Pancreas (tissue), 10 donors: Measurements from ENCODE around the gene MPP3. TPM values are rescaled to one million over a fixed set of nuclear protein-coding genes. Genes with fewer than 3 reads are reported as not detected.

Source experiments
- ATAC-seq, 4 donors: fragments of 200-7000 bp; cut with Tn5 transposase; one replicate each; pipeline versions ENCODE4 v1.8.0 to v1.9.1; 2020; ENCODE audit warnings: mild to moderate bottlenecking in 4 of 4, moderate library complexity in 4 of 4
- DNase-seq, 6 donors: peaks; one replicate each; pipeline ENCODE4 v3.0.0-alpha.2; 2020
- FAIRE-seq: peaks from 2 replicates; lab custom pipeline; 2012; peaks lifted over from hg19 to GRCh38; lab: Jason Lieb, UNC
- H3K27ac ChIP-seq, 4 donors: fragments of 200-600 bp; sonication (generic); 1 replicate in 3 of 4; 2 replicates in 1 of 4; pipeline versions ENCODE4 v1.5.0 to v1.8.0; 2020
- H3K27me3 ChIP-seq, 4 donors: fragments of 200-600 bp; one replicate each; pipeline ENCODE4 v1.8.0; 2021
- H3K36me3 ChIP-seq, 3 donors: fragments of 200-600 bp; sonication (generic) in 1 of 3; one replicate each; pipeline versions ENCODE4 v1.5.0 to v1.8.0; 2020 to 2021
- H3K4me1 ChIP-seq, 3 donors: fragments of 200-600 bp; one replicate each; pipeline ENCODE4 v1.8.0; 2021
- H3K4me3 ChIP-seq, 4 donors: fragments of 200-600 bp; sonication (generic) in 2 of 4; one replicate each; pipeline versions ENCODE4 v1.5.0 to v1.8.0; 2020 to 2021
- H3K9me3 ChIP-seq, 4 donors: fragments of 200-600 bp; one replicate each; pipeline ENCODE4 v1.8.0; 2021
- CTCF ChIP-seq, 4 donors: fragments of 200-600 bp; sonication (generic) in 3 of 4; IDR thresholded peaks; one replicate each; pipeline versions ENCODE4 v1.5.0 to v1.8.0; 2021; ENCODE audit warnings: antibody characterized with exemption in 4 of 4
- WGBS, 2 donors: extraction: QIAGEN DNeasy Blood & Tissue Kit; methylation state at CpG; one replicate each; pipeline ENCODE4 v1.1.7; 2013; 5-methylcytosine and 5-hydroxymethylcytosine counted together
- intact Hi-C, 3 donors: fragments of 100-400 bp; cut with DNase I; formaldehyde crosslinking; loops; one replicate each; pipeline versions ENCODE4 v1.11.1 to v1.14.2; 2022
- polyA plus RNA-seq, 2 donors: library from polyadenylated mRNA; stranded (reverse); fragments of 200-250 nt; gene quantifications; one replicate each; pipeline ENCODE4 v1.2.3, GENCODE V29; 2013
- total RNA-seq, 6 donors: library from RNA; stranded (reverse); fragmentation: NEBNext Ultra II Directional in 4 of 6; extraction: Animal tissue kit (Norgen Biotek cat#: 25700) in 4 of 6; gene quantifications; one replicate each; pipeline versions ENCODE4 v1.2.1 to v1.2.4, GENCODE V29; 2021 to 2023
- donor health status: healthy with polysubstance abuse.
- donor health status: DM: no; HTN: no; CAD: no; lungs with moderate emphysema.
- donor health status: DM: no; HTN: no; CAD: no.
- donor health status: control.
- donor health status: control.
- donor health status: Bipolar disorder and iron deficiency.
- donor health status: DM: yes; HTN: yes; CAD: no.
- donor health status: DM: no; HTN: no; CAD: no.
- donor health status: DM: no; HTN: no; CAD: no.
- donor health status: DM: yes; HTN: yes; CAD: no.

MPP3 gene
- total and polyA plus RNA-seq, 8 donors, result 3.4 to 42.5 (median 6.1) TPM

GRCh38 chr17:43757171-43757660, 75.7 kb downstream of the MPP3 start:
- Histone ChIP-seq H3K36me3 (no peaks in the 10 kb centered on the region), H3K4me3 (no peak overlapping the region), H3K9me3 (no peaks in the 10 kb centered on the region), H3K27me3 (peaks cover 0 to 7% (median 0%) of the 10 kb centered on the region in 4 donors), H3K27ac (no peak overlapping the region), H3K4me1 (no peaks in the 10 kb centered on the region)
- ATAC-seq, result no peak
- DNase-seq, result no peak
- FAIRE-seq, result no peak
- WGBS, 2 donors, result 62 to 65% methylated on average over 8 of the region's 8 CpGs
- intact Hi-C loops, result loop anchor here in 2 of 3 donors (5.0 to 10.0 kb wide), 2 partner anchors 60 to 192 kb away; no protein-coding TSS in a partner anchor
- no peak for TF ChIP-seq CTCF (IDR thresholded peaks at IDR 0.05)

GRCh38 chr17:43756201-43756600, 76.7 kb downstream of the MPP3 start:
- Histone ChIP-seq H3K27ac (no peak overlapping the region), H3K4me3 (no peak overlapping the region), H3K27me3 (peaks cover 0 to 7% (median 0%) of the 10 kb centered on the region in 4 donors), H3K36me3 (no peaks in the 10 kb centered on the region), H3K9me3 (no peaks in the 10 kb centered on the region), H3K4me1 (no peaks in the 10 kb centered on the region)
- 70 to 81% methylated on average over 6 of the region's 6 CpGs for WGBS, 2 donors
- no peak for TF ChIP-seq CTCF (IDR thresholded peaks at IDR 0.05)
- ATAC-seq, result no peak
- DNase-seq, result no peak
- intact Hi-C loops, result loop anchor here in 2 of 3 donors (5.0 to 10.0 kb wide), 2 partner anchors 59 to 191 kb away; no protein-coding TSS in a partner anchor
- FAIRE-seq, result no peak

GRCh38 chr17:43755389-43755875, 77.5 kb downstream of the MPP3 start:
- Histone ChIP-seq H3K4me1 (no peaks in the 10 kb centered on the region), H3K9me3 (no peaks in the 10 kb centered on the region), H3K27me3 (peaks cover 0 to 7% (median 0%) of the 10 kb centered on the region in 4 donors), H3K4me3 (peak overlapping the region in 1 of 4 donors; percentile 7), H3K36me3 (no peaks in the 10 kb centered on the region), H3K27ac (no peak overlapping the region)
- DNase-seq, result peak in 2 of 6 donors; percentile 63 to 68
- 10 to 13% methylated on average over 51 to 60 of the region's 60 CpGs for WGBS, 2 donors
- no peak for FAIRE-seq
- ATAC-seq, result peak in 3 of 4 donors; percentile 10 to 72 (median 60)
- intact Hi-C loops, result loop anchor here in 2 of 3 donors (5.0 to 10.0 kb wide), 2 partner anchors 58 to 191 kb away; no protein-coding TSS in a partner anchor
- TF ChIP-seq CTCF (IDR thresholded peaks at IDR 0.05), result no peak

- WGBS, 2 donors, result 26 to 28% methylated on average over 21 of the region's 21 CpGs
- H3K4me1 ChIP-seq, result no peaks in the 10 kb centered on the region
- TF ChIP-seq CTCF (IDR thresholded peaks at IDR 0.05), result no peak
- no peaks in the 10 kb centered on the region for H3K36me3 ChIP-seq
- ATAC-seq, result no peak
- no peak for DNase-seq
- H3K9me3 ChIP-seq, result no peaks in the 10 kb centered on the region
- intact Hi-C loops, result loop anchor here in 2 of 3 donors (5.0 to 10.0 kb wide), 2 partner anchors 58 to 190 kb away; no protein-coding TSS in a partner anchor
- no peak overlapping the region for H3K27ac ChIP-seq
- peaks cover 0 to 7% (median 0%) of the 10 kb centered on the region in 4 donors for H3K27me3 ChIP-seq
- FAIRE-seq, result no peak
- peak overlapping the region in 1 of 4 donors; percentile 7 for H3K4me3 ChIP-seq
These were observed 78.0 kb downstream of the MPP3 start for GRCh38 chr17:43754947-43755346.
